ENCODE data around the gene PRKCQ.

GRCh38 chr10:6486309-6486708 is 93.8 kb downstream of the PRKCQ start:
- TF ChIP-seq TEAD4 (IDR thresholded peaks at IDR 0.05; ENCODE audit: low read depth, low read length) (no peak), CTCF (IDR thresholded peaks at IDR 0.05; ENCODE audit: control extremely low read depth in 1 of 3, insufficient read depth in 1 of 3, low read depth in 1 of 3, low read length in 3 of 3) (no peak), POLR2AphosphoS5 (IDR thresholded peaks at IDR 0.05; ENCODE audit: low read depth, low read length) (no peak), ATF3 (IDR thresholded peaks at IDR 0.05; ENCODE audit: insufficient read depth, low read depth, low read length) (no peak), HDAC2 (IDR thresholded peaks at IDR 0.05; ENCODE audit: borderline replicate concordance in 1 of 2, low read depth in 2 of 2, low read length in 2 of 2) (no peak), RXRA (IDR thresholded peaks at IDR 0.05; ENCODE audit: insufficient read depth, low read depth, low read length) (no peak), POLR2A (IDR thresholded peaks at IDR 0.05; ENCODE audit: control extremely low read depth in 1 of 2, low read depth in 2 of 2, low read length in 2 of 2) (no peak)
